ENCODE measurements around the gene MSH4.
A peak's percentile ranks its signal among the peaks of the same experiment; 100 is the strongest.
"Not testable (repeated sequence)": the region's sequence is repeated elsewhere in the genome, so short reads cannot be mapped to it uniquely, and the experiment has no call there.

The MSH4 gene

GRCh38 chr1:75770761-75771160, 25.9 kb upstream of the MSH4 start:
- CTCF ChIA-PET, result no interaction called here
- POLR2A ChIA-PET (ENCODE audit: low non-redundant PET), result no interaction called here
- no peak for TF ChIP-seq CTCF (conservative IDR thresholded peaks at IDR 0.05; ENCODE audit: low read depth)
- no peak overlapping the region for H3K27ac ChIP-seq
- DNase-seq (ENCODE audit: low spot score), result no peak

GRCh38 chr1:75771978-75772377, 24.7 kb upstream of the MSH4 start:
- no peak for DNase-seq (ENCODE audit: low spot score)
- POLR2A ChIA-PET (ENCODE audit: low non-redundant PET), result no interaction called here
- H3K27ac ChIP-seq, result no peak overlapping the region
- CTCF ChIA-PET, result no interaction called here
- no peak for TF ChIP-seq CTCF (conservative IDR thresholded peaks at IDR 0.05; ENCODE audit: low read depth)

DNA sequence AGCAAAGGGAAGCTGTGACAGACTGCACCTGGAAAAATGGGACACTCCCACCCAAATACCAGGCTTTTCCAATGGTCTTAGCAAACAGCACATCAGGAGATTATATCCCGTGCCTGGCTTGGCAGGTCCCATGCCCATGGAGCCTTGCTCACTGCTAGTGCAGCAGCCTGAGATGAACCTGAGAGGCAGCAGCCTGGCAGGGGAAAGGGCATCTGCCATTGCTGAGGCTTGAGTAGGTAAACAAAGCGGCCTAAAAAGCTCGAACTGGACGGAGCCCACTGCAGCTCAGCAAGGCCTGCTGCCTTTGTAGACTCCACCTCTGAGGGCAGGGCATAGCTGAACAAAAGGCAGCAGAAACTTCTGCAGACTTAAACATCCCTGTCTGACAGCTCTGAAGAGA, 18.9 kb upstream of the MSH4 start:
- POLR2A ChIA-PET (ENCODE audit: low non-redundant PET); DNase-seq (ENCODE audit: low spot score); H3K27ac ChIP-seq; CTCF ChIA-PET: not testable (repeated sequence)

DNA sequence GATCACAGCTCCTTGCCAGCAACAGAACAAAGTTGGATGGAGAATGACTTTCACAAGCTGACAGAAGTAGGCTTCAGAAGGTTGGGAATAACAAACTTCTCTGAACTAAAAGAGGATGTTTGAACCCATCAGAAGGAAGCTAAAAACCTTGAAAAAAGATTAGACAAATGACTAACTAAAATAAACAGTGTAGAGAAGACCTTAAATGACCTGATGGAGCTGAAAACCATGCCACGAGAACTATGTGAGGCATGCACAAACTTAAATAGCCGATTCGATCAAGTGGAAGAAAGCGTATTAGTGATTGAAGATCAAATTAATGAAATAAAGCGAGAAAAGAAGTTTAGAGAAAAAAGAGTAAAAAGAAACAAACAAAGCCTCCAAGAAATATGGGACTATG, 18.0 kb upstream of the MSH4 start:
- H3K27ac ChIP-seq; DNase-seq (ENCODE audit: low spot score); CTCF ChIA-PET; POLR2A ChIA-PET (ENCODE audit: low non-redundant PET): not testable (repeated sequence)

- CTCF ChIA-PET; DNase-seq (ENCODE audit: low spot score); POLR2A ChIA-PET (ENCODE audit: low non-redundant PET); H3K27ac ChIP-seq: not testable (repeated sequence)
Observed at GRCh38 chr1:75780183-75780582, 16.5 kb upstream of the MSH4 start.

GRCh38 chr1:75783920-75784319, 12.8 kb upstream of the MSH4 start:
- CTCF ChIA-PET; DNase-seq (ENCODE audit: low spot score); POLR2A ChIA-PET (ENCODE audit: low non-redundant PET); H3K27ac ChIP-seq: not testable (repeated sequence)

DNA sequence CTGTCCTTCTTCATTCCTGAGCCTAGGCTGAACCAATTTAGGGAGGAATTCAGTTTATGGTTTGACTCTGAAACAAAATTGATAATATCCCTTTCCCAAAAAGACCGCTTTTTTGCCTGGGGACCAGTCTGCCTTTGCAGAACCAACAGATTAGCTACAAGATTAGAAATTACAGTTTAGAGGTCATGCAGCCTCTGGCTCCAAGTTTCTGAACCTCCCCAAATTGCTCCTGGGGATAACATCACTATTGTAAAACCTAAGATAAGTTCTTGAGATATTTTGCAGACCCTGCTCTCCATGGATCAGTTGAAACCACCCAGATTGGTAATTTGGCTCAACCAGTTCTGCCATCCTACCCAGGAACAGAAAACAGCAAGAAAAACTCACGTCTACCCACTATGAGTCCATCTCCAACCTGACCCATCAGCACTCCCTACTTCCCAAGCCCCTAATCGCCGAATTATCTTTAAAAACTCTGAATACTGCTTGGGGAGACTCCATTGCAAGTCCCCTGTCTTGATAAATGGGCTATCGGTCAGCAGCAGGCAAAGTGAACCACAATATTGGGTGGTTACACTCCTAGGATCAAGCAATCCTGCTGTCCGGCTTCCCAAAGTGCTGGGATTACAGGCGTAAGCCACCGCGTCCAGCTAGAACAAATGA, 11.2 kb upstream of the MSH4 start:
- POLR2A ChIA-PET (ENCODE audit: low non-redundant PET), result interaction anchor here (0.6 to 1.0 kb wide), 3 partner anchors 11 to 40 kb away, joined by 3 to 5 read pairs (median 3); partner anchors contain the start of gene MSH4

DNA sequence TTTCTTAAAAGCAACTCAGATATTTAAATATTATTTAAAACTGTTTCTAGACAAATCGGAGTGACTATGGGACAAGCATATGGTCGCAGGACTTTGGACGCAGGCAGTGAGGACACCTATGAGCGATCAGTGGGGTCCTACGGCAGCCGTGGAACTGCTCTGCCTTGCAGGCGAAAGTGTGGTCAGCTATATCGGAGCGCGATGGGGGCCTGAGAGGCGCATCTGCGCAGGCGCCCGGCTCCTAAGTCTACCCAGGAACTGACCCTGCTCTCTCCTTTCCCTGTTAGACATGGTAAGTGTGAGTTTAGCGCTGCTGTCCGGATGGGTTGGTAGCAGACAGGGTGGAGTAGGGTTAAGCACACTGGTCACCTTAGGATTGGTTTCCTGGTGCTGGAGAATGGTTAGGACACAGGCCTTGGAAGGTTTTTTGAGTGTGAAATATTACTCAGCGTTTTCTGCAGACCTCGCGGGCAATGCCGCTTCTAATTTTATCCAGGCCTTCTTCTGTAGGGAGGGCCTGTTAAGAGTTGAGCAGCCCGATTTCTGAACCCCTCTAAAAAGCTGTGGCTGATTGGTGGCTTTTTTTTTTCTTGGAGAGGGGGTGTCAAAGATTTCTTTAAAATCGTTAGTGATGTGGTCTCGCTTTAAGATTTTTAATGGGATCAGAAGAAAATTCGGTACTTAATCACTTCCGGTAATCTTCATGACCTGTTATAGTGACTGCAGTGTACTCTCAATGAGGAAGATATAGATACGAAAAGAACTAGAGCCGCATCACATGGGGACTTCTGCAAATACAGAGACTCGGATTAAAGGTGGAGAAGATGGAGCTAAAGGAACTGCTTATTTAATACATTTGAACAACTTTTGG, 10.5 kb upstream of the MSH4 start, which contains the start of gene RABGGTB:
RABGGTB (plus strand) TSS at position 274 of the 871 bp plus-strand sequence; CDS start at position 290, 16 bp downstream.
- TF ChIP-seq CTCF (conservative IDR thresholded peaks at IDR 0.05; ENCODE audit: low read depth), result no peak
- CTCF ChIA-PET, result no interaction called here
- H3K27ac ChIP-seq, result peak within 1 kb of the TSS; percentile 71
- peak; percentile 97 for DNase-seq (ENCODE audit: low spot score)
- POLR2A ChIA-PET (ENCODE audit: low non-redundant PET), result interaction anchor here (0.6 to 1.0 kb wide), 3 partner anchors 10 to 41 kb away, joined by 3 to 5 read pairs (median 3); partner anchors contain the start of gene MSH4

More for the DNA sequence above, 11.2 kb upstream of the MSH4 start:
- CTCF ChIA-PET, result interaction anchor here (0.6 kb wide), 1 partner anchor 30 kb away, joined by 4 read pairs; no protein-coding TSS in a partner anchor
- TF ChIP-seq CTCF (conservative IDR thresholded peaks at IDR 0.05; ENCODE audit: low read depth), result no peak
- peak overlapping the region; percentile 71 for H3K27ac ChIP-seq
- DNase-seq (ENCODE audit: low spot score), result no peak
